Endothelial cell (in vitro differentiated cells): Measurements from ENCODE around the gene KCNAB1. TPM values are rescaled to one million over a fixed set of nuclear protein-coding genes. Genes with fewer than 3 reads are reported as not detected.

Experiments
- DNase-seq: peaks from one replicate; pipeline ENCODE4 v3.0.0; 2021; ENCODE audit warnings: low spot score
- H3K27ac Mint-ChIP-seq: one replicate; pipeline ENCODE4 v1.8.0; 2021; ENCODE audit warnings: mixed read lengths, inconsistent platforms; ENCODE audit not compliant: unreplicated experiment
- H3K27me3 Mint-ChIP-seq: one replicate; pipeline ENCODE4 v1.8.0; 2021; ENCODE audit warnings: mild to moderate bottlenecking, moderate library complexity, mixed read lengths, inconsistent platforms; ENCODE audit not compliant: unreplicated experiment
- H3K36me3 Mint-ChIP-seq: one replicate; pipeline ENCODE4 v1.8.0; 2021; ENCODE audit warnings: mild to moderate bottlenecking, low read depth, mixed read lengths, inconsistent platforms; ENCODE audit not compliant: unreplicated experiment
- H3K4me1 Mint-ChIP-seq: one replicate; pipeline ENCODE4 v1.8.0; 2021; ENCODE audit warnings: mild to moderate bottlenecking, mixed read lengths, inconsistent platforms; ENCODE audit not compliant: unreplicated experiment
- H3K4me3 Mint-ChIP-seq: one replicate; pipeline ENCODE4 v1.8.0; 2021; ENCODE audit warnings: mild to moderate bottlenecking, mixed read lengths, inconsistent platforms; ENCODE audit not compliant: unreplicated experiment
- H3K9me3 Mint-ChIP-seq: one replicate; pipeline ENCODE4 v1.8.0; 2021; ENCODE audit warnings: mixed read lengths, inconsistent platforms; ENCODE audit not compliant: unreplicated experiment
- CTCF ChIP-seq: fragments of 200-600 bp; sonication (generic); IDR thresholded peaks from one replicate; pipeline ENCODE4 v1.5.0; 2021; ENCODE audit warnings: antibody characterized with exemption; ENCODE audit not compliant: unreplicated experiment
- total RNA-seq: library from RNA; stranded (reverse); fragmentation: NEBNext Ultra II Directional; extraction: Animal tissue kit (Norgen Biotek cat#: 25700); gene quantifications from one replicate; pipeline ENCODE4 v1.2.1, GENCODE V29; 2021; ENCODE audit not compliant: unreplicated experiment

KCNAB1 gene
- total RNA-seq, 1 donor from 2014 or later = not detected

DNA sequence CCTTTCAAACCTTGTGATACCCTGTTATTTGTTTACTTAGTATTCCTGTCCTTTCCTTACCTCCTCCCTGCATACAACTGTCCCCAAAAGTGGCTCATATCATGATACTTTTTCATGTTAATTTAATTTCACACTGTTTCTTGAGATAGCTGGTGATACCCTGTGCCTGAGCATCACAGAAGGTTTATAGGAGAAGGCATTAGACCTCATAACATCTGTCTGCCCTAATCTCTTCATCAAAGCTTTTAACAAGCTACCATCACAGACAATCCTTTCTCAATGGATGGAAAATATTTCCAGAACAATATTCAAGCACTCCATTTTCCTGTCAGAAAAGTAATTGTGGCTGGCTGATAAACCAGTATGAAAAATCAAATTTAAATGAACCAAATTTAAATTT, 353.0 kb downstream of the KCNAB1 start:
- Mint-ChIP-seq H3K27ac (no peak overlapping the region), H3K9me3 (no peaks in the 10 kb centered on the region), H3K27me3 (peaks cover 3% of the 10 kb centered on the region), H3K4me3 (no peak overlapping the region), H3K36me3 (no peaks in the 10 kb centered on the region), H3K4me1 (no peaks in the 10 kb centered on the region)
- DNase-seq = no peak
- no peak for TF ChIP-seq CTCF

DNA sequence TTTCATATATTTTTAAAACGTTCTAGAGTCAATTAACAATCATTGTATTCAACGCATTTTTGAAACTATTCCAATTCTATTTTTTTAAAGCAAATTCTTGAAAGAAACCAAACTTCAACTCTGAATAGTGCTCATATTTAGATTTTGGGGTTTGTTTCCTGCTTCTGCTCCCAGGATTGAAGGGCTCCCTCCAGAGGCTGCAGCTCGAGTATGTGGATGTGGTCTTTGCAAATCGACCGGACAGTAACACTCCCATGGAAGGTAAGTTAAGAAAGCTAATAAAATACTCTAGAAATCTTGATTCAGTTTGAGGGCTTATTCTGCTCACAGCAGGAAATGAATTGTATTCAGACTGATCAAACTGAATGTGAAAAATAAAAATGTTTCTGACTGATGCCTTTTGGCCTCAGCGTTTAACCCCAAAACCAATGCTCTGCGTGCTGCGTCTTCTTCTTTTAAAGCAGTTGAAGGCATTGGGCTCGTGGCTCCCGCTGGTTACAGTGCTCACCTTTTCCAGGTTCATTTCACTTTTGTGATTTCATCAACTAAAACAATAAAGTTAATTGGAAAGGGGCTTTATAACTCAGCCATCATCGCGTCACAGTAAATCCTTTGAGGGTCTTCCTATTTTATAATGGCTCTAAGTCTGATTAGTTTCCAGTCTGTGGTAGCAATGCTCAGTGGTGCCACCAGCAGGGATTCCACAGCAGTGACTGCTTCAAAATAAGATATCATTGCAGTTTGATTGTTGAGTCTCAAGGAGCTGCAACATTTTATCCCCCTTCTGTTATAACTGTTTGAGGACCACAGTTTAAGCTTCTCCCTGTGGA, 354.4 kb downstream of the KCNAB1 start:
- H3K4me1 Mint-ChIP-seq = no peaks in the 10 kb centered on the region
- H3K36me3 Mint-ChIP-seq = no peaks in the 10 kb centered on the region
- H3K9me3 Mint-ChIP-seq = no peaks in the 10 kb centered on the region
- H3K27ac Mint-ChIP-seq = no peak overlapping the region
- DNase-seq = peak; percentile 49
- peaks cover 3% of the 10 kb centered on the region for H3K27me3 Mint-ChIP-seq
- TF ChIP-seq CTCF = peak; percentile 47
- H3K4me3 Mint-ChIP-seq = no peak overlapping the region

DNA sequence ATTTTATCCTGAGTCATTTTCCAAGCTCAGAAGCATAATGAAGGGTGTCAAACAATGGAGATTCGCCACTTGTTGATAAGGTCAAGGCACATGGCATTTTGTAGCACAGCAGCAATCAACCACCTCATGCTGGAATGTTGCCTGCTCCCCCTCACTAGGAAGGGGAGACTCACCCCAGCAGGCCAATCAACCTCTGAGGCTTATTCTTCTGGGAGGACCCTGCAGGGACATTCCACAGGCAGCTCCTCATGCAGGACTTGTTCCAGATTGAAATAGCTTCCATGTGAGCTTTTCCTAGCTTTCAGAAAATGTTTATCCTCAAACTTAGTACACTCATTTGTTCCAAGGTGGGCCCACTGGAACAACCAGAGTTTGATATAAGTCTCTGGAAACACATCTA, 356.9 kb downstream of the KCNAB1 start:
- no peaks in the 10 kb centered on the region for H3K27me3 Mint-ChIP-seq
- no peak overlapping the region for H3K4me3 Mint-ChIP-seq
- no peak overlapping the region for H3K27ac Mint-ChIP-seq
- no peaks in the 10 kb centered on the region for H3K4me1 Mint-ChIP-seq
- no peaks in the 10 kb centered on the region for H3K36me3 Mint-ChIP-seq
- DNase-seq = no peak
- TF ChIP-seq CTCF = no peak
- H3K9me3 Mint-ChIP-seq = no peaks in the 10 kb centered on the region

DNA sequence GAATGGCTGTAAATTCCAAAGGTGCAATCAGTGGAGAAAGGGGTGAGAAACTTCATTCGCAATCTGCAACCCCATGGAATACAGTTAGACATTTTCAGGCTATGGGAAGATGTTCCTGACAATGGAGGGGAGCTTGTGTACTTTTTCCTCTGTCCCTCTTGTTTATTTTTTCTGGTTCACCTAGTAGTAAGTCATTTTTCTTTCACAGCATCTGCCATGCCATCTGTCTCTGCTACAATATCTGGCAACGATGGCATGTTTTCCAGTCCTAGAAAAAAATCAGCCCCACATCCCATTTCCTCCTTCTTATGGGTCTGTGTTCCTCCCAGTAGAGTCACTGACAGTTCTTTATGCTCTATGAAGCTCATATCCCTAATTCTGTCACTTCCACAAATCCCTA, 358.5 kb downstream of the KCNAB1 start:
- H3K4me3 Mint-ChIP-seq = no peak overlapping the region

More for the DNA sequence above, 358.5 kb downstream of the KCNAB1 start:
- Mint-ChIP-seq H3K27me3 (no peaks in the 10 kb centered on the region), H3K27ac (no peak overlapping the region), H3K36me3 (no peaks in the 10 kb centered on the region), H3K4me1 (no peaks in the 10 kb centered on the region), H3K9me3 (no peaks in the 10 kb centered on the region)
- TF ChIP-seq CTCF = no peak
- no peak for DNase-seq
